CD4-positive, CD25-positive, alpha-beta regulatory T cell (primary cell): ENCODE measurements around the gene SYT1. TPM values are rescaled to one million over a fixed set of nuclear protein-coding genes. Genes with fewer than 3 reads are reported as not detected.

Experiments used
- ATAC-seq, 2 donors: fragments of 150-1000 bp; cut with Tn5 transposase; one replicate each; pipeline ENCODE4 v1.10.0; 2021; ENCODE audit warnings: low read depth in 2 of 2, moderate number of reproducible peaks in 2 of 2, moderate library complexity in 1 of 2
- DNase-seq, 3 donors: peaks; one replicate each; pipeline versions ENCODE4 v3.0.0 to v3.0.0-alpha.2; 2012 to 2022; ENCODE audit warnings: mixed read lengths in 1 of 3
- H3K27ac ChIP-seq: one replicate; pipeline ENCODE4 v1.7.0; 2013; ENCODE audit warnings: mild to moderate bottlenecking, low read length; ENCODE audit not compliant: insufficient read depth, poor library complexity, severe bottlenecking
- H3K27me3 ChIP-seq: one replicate; pipeline ENCODE4 v1.7.0; 2013; ENCODE audit warnings: low read length; ENCODE audit not compliant: control insufficient read depth, insufficient read depth
- H3K36me3 ChIP-seq: one replicate; pipeline ENCODE4 v1.7.0; 2013; ENCODE audit warnings: mild to moderate bottlenecking, low read length, moderate library complexity; ENCODE audit not compliant: control insufficient read depth, insufficient read depth
- H3K4me1 ChIP-seq: 2 replicates; pipeline ENCODE4 v1.7.0; 2013; ENCODE audit warnings: mild to moderate bottlenecking, low read length; ENCODE audit not compliant: insufficient read depth, control insufficient read depth, poor library complexity, severe bottlenecking
- H3K4me3 ChIP-seq: one replicate; pipeline ENCODE4 v1.7.0; 2013; ENCODE audit warnings: low read depth, mild to moderate bottlenecking, low read length, moderate library complexity
- H3K9me3 ChIP-seq, 2 experiments: 1 replicate in 1 of 2; 2 replicates in 1 of 2; pipeline ENCODE4 v1.7.0; 2013; ENCODE audit warnings: low read length in 2 of 2, mild to moderate bottlenecking in 1 of 2, moderate library complexity in 1 of 2; ENCODE audit not compliant: control insufficient read depth in 2 of 2
- H3K27ac Mint-ChIP-seq, 3 donors: one replicate each; pipeline ENCODE4 v1.8.0; 2020 to 2022; ENCODE audit warnings: mild to moderate bottlenecking in 3 of 3, mixed read lengths in 3 of 3, moderate library complexity in 2 of 3
- H3K27me3 Mint-ChIP-seq: one replicate; pipeline ENCODE4 v1.8.0; 2022; ENCODE audit warnings: mild to moderate bottlenecking, mixed read lengths
- H3K36me3 Mint-ChIP-seq: one replicate; pipeline ENCODE4 v1.8.0; 2020; ENCODE audit warnings: mixed read lengths
- H3K4me1 Mint-ChIP-seq, 4 donors: one replicate each; pipeline ENCODE4 v1.8.0; 2020 to 2022; ENCODE audit warnings: mixed read lengths in 4 of 4, mild to moderate bottlenecking in 1 of 4
- H3K4me3 Mint-ChIP-seq, 4 donors: one replicate each; pipeline ENCODE4 v1.8.0; 2020 to 2022; ENCODE audit warnings: mild to moderate bottlenecking in 4 of 4, mixed read lengths in 4 of 4, moderate library complexity in 3 of 4
- H3K9me3 Mint-ChIP-seq, 7 donors: one replicate each; pipeline ENCODE4 v1.8.0; 2020 to 2022; ENCODE audit warnings: mixed read lengths in 7 of 7, mild to moderate bottlenecking in 3 of 7, moderate library complexity in 2 of 7
- polyA plus RNA-seq, 4 donors: library from polyadenylated mRNA; unstranded; fragments of 300-500 nt; fragmentation: Illumina TruSeq; gene quantifications; one replicate each; pipeline ENCODE4 v1.2.3, GENCODE V29; 2021
- total RNA-seq: library from RNA; stranded (reverse); gene quantifications from one replicate; pipeline ENCODE4 v1.2.3, GENCODE V29; 2022

SYT1 gene
- total and polyA plus RNA-seq, 5 donors from 2014 or later, result not detected

DNA sequence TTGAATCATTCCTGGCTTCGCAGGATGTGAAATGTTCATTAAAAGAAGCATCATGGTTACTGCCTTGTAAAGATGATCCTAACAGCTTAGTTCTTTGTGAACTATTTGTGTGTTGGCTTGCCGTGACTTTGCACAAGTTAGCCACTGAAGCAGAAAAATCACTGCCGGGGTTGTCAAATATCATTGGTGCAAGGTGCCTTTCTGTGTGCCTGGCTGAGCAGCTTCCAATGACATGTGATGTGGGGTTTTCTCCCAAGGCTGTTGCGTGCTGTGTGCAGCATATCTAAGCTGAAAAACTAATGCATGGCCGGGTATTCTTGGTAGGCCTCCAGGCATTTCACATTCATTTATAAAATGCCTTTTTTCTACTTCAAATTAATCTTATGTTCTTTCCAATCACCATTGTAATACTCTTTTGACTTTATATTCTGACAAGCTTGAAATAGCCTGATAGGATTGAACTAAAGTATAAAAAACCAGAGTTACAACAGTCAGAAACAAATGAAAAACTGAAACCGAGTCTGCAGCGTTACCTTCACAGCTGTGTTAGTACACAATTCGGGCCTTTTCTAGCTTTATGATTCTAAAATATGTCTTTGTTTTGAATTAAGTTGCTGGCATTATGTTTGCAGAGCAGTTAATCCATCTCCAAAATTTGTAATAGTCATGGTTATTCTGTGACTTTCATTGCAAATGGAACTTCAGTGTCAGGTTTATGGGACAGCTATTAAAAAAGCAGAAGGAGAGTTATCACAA lies 222.1 kb downstream of the SYT1 start:
- H3K36me3 ChIP-seq, result no peaks in the 10 kb centered on the region
- DNase-seq (no peak), ATAC-seq (no peak)

DNA sequence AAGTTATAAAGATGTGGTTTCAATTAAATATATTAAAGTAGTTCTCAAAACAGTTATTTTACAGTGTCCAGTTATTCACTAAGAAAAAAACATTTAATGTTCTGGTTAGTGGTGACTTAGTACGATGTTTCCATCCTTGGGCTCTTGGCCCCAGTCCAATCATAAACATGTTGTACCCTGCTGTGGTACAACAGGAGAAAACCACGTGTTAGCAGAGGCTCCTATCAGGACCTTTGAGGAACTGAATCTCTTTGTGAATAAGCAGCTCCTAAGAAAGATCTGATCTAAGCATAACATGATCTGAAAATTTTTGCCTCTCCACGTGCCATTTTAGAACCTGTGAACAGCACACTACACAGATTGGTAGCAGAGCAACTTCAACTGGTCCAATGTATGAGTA lies 234.0 kb downstream of the SYT1 start:
- ATAC-seq, result no peak
- no peaks in the 10 kb centered on the region for H3K27me3 Mint-ChIP-seq
- H3K36me3 Mint-ChIP-seq, result no peaks in the 10 kb centered on the region
- H3K4me1 Mint-ChIP-seq, result no peaks in the 10 kb centered on the region
- H3K4me3 Mint-ChIP-seq, result no peak overlapping the region
- Histone ChIP-seq H3K4me1 (no peaks in the 10 kb centered on the region), H3K9me3 (no peaks in the 10 kb centered on the region), H3K27ac (no peak overlapping the region), H3K4me3 (no peak overlapping the region), H3K36me3 (no peaks in the 10 kb centered on the region), H3K27me3 (no peaks in the 10 kb centered on the region)
- H3K9me3 Mint-ChIP-seq, result peaks cover 0 to 12% (median 4%) of the 10 kb centered on the region in 7 donors
- no peak overlapping the region for H3K27ac Mint-ChIP-seq
- no peak for DNase-seq

More for the DNA sequence above, 222.1 kb downstream of the SYT1 start:
- no peaks in the 10 kb centered on the region for H3K27me3 Mint-ChIP-seq
- no peaks in the 10 kb centered on the region for H3K36me3 Mint-ChIP-seq
- Histone ChIP-seq H3K27me3 (no peaks in the 10 kb centered on the region), H3K27ac (no peak overlapping the region), H3K9me3 (no peaks in the 10 kb centered on the region), H3K4me1 (no peaks in the 10 kb centered on the region), H3K4me3 (no peak overlapping the region)
- H3K4me1 Mint-ChIP-seq, result no peaks in the 10 kb centered on the region
- no peak overlapping the region for H3K27ac Mint-ChIP-seq
- H3K4me3 Mint-ChIP-seq, result no peak overlapping the region
- peaks cover 0 to 7% (median 0%) of the 10 kb centered on the region in 7 donors for H3K9me3 Mint-ChIP-seq

DNA sequence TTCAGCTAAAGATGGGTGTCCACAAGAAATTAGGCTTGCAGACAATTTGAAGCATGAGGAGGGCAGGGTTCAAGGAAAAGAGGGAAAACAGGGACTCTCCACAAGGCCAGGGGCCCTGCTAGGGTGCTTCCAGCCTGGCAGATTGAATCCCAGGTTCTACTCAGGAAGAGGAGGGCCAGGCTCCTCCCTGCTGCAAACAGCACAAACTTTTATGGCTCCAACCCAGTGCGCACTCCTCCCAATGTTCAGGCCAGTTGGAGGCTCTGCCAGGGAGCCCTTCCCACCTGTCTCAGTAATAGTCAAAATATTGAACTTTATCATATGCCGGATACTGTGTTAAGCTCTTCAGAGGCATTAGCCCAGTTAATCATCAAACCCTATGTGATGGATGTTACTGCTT lies 244.4 kb downstream of the SYT1 start:
- DNase-seq (no peak), ATAC-seq (no peak)
- no peaks in the 10 kb centered on the region for H3K27me3 Mint-ChIP-seq
- no peak overlapping the region for H3K4me3 Mint-ChIP-seq
- H3K36me3 Mint-ChIP-seq, result no peaks in the 10 kb centered on the region
- H3K27ac Mint-ChIP-seq, result no peak overlapping the region
- peaks cover 2 to 14% (median 5%) of the 10 kb centered on the region in 7 donors for H3K9me3 Mint-ChIP-seq
- peaks cover 0 to 4% (median 0%) of the 10 kb centered on the region in 4 donors for H3K4me1 Mint-ChIP-seq
- no peaks in the 10 kb centered on the region for H3K4me1 ChIP-seq
- no peaks in the 10 kb centered on the region for H3K36me3 ChIP-seq
- H3K9me3 ChIP-seq, result no peaks in the 10 kb centered on the region
- H3K4me3 ChIP-seq, result no peak overlapping the region
- no peaks in the 10 kb centered on the region for H3K27me3 ChIP-seq
- no peak overlapping the region for H3K27ac ChIP-seq

DNA sequence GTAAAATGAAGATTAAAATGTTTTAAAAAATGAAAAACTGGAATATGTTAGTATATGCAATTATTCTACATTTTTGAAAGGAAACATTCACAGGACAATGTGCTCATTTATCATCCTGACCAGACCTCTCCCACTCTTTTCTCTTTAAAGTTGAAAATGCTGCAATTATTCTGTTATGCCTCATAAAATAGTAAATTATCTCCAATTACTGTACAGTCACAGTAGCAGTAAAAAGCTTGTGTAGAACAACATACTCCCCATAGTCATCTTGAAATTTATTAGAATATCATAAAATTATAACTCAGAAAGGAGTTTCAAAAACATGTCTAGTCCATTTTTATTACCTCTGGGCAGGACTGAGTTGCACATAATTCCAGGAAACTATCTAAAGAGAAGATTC lies 250.3 kb downstream of the SYT1 start:
- no peaks in the 10 kb centered on the region for H3K27me3 ChIP-seq
- H3K9me3 Mint-ChIP-seq, result peaks cover 0 to 14% (median 4%) of the 10 kb centered on the region in 7 donors
- no peak for ATAC-seq
- H3K36me3 Mint-ChIP-seq, result no peaks in the 10 kb centered on the region
- H3K4me3 ChIP-seq, result no peak overlapping the region
- H3K27ac ChIP-seq, result no peak overlapping the region
- H3K27me3 Mint-ChIP-seq, result no peaks in the 10 kb centered on the region
- H3K4me1 ChIP-seq, result no peaks in the 10 kb centered on the region
- H3K9me3 ChIP-seq, result no peaks in the 10 kb centered on the region
- no peak overlapping the region for H3K4me3 Mint-ChIP-seq
- no peaks in the 10 kb centered on the region for H3K36me3 ChIP-seq
- H3K27ac Mint-ChIP-seq, result no peak overlapping the region
- H3K4me1 Mint-ChIP-seq, result no peaks in the 10 kb centered on the region
- DNase-seq, result no peak

DNA sequence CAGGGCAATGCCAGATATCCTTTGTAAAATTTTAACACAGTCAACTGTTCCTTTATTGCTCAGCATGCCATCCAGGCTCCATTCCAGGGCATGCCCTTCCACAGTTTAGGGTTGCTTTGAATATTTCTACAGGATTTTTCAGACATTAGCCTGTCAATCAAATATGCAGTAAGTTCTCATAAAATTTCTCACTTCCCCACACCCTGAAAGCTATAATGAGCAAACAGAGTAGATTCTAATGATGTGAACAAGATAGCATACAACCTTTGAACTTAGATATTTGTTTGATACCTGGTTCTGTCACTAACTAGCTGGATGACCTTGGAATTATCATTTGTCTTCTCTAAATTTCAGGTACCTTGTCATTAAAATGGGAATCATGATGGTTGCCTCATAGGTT lies 251.2 kb downstream of the SYT1 start:
- no peak for DNase-seq
- Mint-ChIP-seq H3K9me3 (peaks cover 0 to 14% (median 4%) of the 10 kb centered on the region in 7 donors), H3K36me3 (no peaks in the 10 kb centered on the region), H3K27ac (no peak overlapping the region), H3K27me3 (no peaks in the 10 kb centered on the region), H3K4me3 (no peak overlapping the region), H3K4me1 (no peaks in the 10 kb centered on the region)
- H3K36me3 ChIP-seq, result no peaks in the 10 kb centered on the region
- no peaks in the 10 kb centered on the region for H3K27me3 ChIP-seq
- no peaks in the 10 kb centered on the region for H3K4me1 ChIP-seq
- H3K4me3 ChIP-seq, result no peak overlapping the region
- no peak for ATAC-seq
- H3K9me3 ChIP-seq, result no peaks in the 10 kb centered on the region
- H3K27ac ChIP-seq, result no peak overlapping the region

DNA sequence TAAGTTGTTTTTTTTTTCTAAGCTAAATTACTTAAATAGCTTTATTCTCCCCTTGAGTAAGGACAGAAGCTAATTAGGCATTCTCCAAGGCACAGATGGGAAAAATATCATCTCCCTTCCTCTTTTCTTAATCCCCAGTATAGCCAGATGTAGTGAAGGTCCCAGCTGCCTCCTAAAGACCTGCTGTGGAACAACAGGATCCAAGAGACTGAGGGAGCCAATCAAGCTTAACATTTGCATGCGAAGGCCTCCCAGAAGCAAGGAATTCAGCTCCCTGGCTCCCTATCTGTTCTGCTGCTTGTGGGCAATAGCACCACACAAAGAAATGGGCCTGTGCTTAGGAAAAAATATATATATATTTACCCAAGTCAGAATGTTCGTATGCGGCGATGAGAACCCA lies 255.2 kb downstream of the SYT1 start:
- no peak overlapping the region for H3K27ac ChIP-seq
- H3K9me3 ChIP-seq, result no peaks in the 10 kb centered on the region
- Mint-ChIP-seq H3K27me3 (no peaks in the 10 kb centered on the region), H3K9me3 (peaks cover 1 to 11% (median 4%) of the 10 kb centered on the region in 7 donors), H3K36me3 (no peaks in the 10 kb centered on the region), H3K4me3 (no peak overlapping the region), H3K27ac (no peak overlapping the region), H3K4me1 (no peaks in the 10 kb centered on the region)
- no peaks in the 10 kb centered on the region for H3K36me3 ChIP-seq
- no peaks in the 10 kb centered on the region for H3K4me1 ChIP-seq
- DNase-seq (no peak), ATAC-seq (no peak)
- no peak overlapping the region for H3K4me3 ChIP-seq
- H3K27me3 ChIP-seq, result no peaks in the 10 kb centered on the region

DNA sequence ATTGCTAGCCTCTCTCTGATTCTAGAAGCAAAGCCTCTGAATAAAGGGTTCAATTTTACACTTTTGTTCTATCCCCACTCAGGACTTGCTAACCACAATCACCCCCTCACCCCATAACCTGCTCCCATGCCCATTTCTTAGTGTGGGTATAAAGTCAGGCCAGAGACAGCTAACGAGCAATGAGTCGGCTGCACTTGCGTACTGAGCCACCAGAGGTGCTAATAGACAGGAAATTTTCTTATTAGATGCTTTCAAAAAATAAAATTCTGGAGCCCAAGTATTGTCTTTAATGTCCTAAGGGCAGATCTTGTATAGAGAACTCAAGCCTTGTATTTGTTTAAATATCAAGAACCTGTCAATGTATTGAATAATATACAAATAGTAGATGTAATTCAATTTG lies 256.9 kb downstream of the SYT1 start:
- no peaks in the 10 kb centered on the region for H3K36me3 Mint-ChIP-seq
- Histone ChIP-seq H3K4me1 (no peaks in the 10 kb centered on the region), H3K27me3 (no peaks in the 10 kb centered on the region), H3K4me3 (no peak overlapping the region), H3K36me3 (no peaks in the 10 kb centered on the region), H3K9me3 (no peaks in the 10 kb centered on the region), H3K27ac (no peak overlapping the region)
- H3K27me3 Mint-ChIP-seq, result no peaks in the 10 kb centered on the region
- DNase-seq (no peak), ATAC-seq (no peak)
- no peak overlapping the region for H3K27ac Mint-ChIP-seq
- no peaks in the 10 kb centered on the region for H3K4me1 Mint-ChIP-seq
- no peak overlapping the region for H3K4me3 Mint-ChIP-seq
- peaks cover 0 to 9% (median 6%) of the 10 kb centered on the region in 7 donors for H3K9me3 Mint-ChIP-seq

DNA sequence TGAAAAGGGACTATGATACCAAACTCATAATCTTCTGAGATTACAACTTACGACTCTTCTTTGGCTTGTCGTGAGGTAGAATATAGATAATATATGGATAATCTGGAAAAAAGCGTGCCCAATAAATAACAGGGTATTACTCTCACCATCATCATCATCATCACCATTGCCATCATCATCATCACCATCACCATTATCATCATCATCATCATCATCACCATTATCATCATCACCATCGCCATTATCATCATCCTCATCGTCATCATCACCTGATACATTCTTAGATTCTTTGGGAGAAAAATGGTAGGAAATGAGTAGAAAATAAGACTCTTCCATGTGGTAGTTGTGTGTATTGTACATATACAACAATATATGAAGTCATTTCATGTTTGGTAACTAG lies 259.8 kb downstream of the SYT1 start:
- no peaks in the 10 kb centered on the region for H3K27me3 ChIP-seq
- Mint-ChIP-seq H3K4me1 (no peaks in the 10 kb centered on the region), H3K9me3 (peaks cover 2 to 18% (median 5%) of the 10 kb centered on the region in 7 donors), H3K27me3 (no peaks in the 10 kb centered on the region), H3K36me3 (no peaks in the 10 kb centered on the region), H3K4me3 (no peak overlapping the region), H3K27ac (no peak overlapping the region)
- no peak overlapping the region for H3K27ac ChIP-seq
- DNase-seq (no peak), ATAC-seq (no peak)
- H3K4me3 ChIP-seq, result no peak overlapping the region
- no peaks in the 10 kb centered on the region for H3K36me3 ChIP-seq
- H3K9me3 ChIP-seq, result no peaks in the 10 kb centered on the region
- H3K4me1 ChIP-seq, result no peaks in the 10 kb centered on the region
